Skeletal muscle tissue (tissue), 4 donors: ENCODE measurements around the gene STAT5B. TPM values are rescaled to one million over a fixed set of nuclear protein-coding genes. Genes with fewer than 3 reads are reported as not detected.

Experiments
- H3K27ac ChIP-seq: one replicate; pipeline ENCODE4 v1.7.0; 2013; ENCODE audit warnings: mild to moderate bottlenecking, low read depth, low read length, inconsistent platforms
- H3K27me3 ChIP-seq, 3 donors: one replicate each; pipeline ENCODE4 v1.7.0; 2013; ENCODE audit warnings: low read length in 3 of 3; ENCODE audit not compliant: control insufficient read depth in 3 of 3, insufficient read depth in 3 of 3
- H3K36me3 ChIP-seq, 3 donors: one replicate each; pipeline ENCODE4 v1.7.0; 2013; ENCODE audit warnings: low read length in 3 of 3; ENCODE audit not compliant: control insufficient read depth in 3 of 3, insufficient read depth in 3 of 3
- H3K4me1 ChIP-seq, 3 donors: one replicate each; pipeline ENCODE4 v1.7.0; 2013; ENCODE audit warnings: low read length in 3 of 3, mild to moderate bottlenecking in 3 of 3; ENCODE audit not compliant: control insufficient read depth in 3 of 3, insufficient read depth in 3 of 3
- H3K4me3 ChIP-seq, 3 donors: one replicate each; pipeline ENCODE4 v1.7.0; 2013; ENCODE audit warnings: low read length in 3 of 3
- H3K9ac ChIP-seq, 3 donors: one replicate each; pipeline ENCODE4 v1.7.0; 2013; ENCODE audit warnings: low read length in 3 of 3, mild to moderate bottlenecking in 3 of 3, moderate library complexity in 2 of 3, low read depth in 1 of 3
- H3K9me3 ChIP-seq, 3 donors: one replicate each; pipeline ENCODE4 v1.7.0; 2013; ENCODE audit warnings: low read length in 3 of 3; ENCODE audit not compliant: control insufficient read depth in 3 of 3
- total RNA-seq: library from RNA; depleted of rRNA; stranded (reverse); fragments of >200 nt; gene quantifications from one replicate; pipeline ENCODE4 v1.2.3, GENCODE V29; 2014
- donor health status: Osteomylitis.

Gene STAT5B
- total RNA-seq, 1 donor from 2014 or later = 31.3 TPM

DNA sequence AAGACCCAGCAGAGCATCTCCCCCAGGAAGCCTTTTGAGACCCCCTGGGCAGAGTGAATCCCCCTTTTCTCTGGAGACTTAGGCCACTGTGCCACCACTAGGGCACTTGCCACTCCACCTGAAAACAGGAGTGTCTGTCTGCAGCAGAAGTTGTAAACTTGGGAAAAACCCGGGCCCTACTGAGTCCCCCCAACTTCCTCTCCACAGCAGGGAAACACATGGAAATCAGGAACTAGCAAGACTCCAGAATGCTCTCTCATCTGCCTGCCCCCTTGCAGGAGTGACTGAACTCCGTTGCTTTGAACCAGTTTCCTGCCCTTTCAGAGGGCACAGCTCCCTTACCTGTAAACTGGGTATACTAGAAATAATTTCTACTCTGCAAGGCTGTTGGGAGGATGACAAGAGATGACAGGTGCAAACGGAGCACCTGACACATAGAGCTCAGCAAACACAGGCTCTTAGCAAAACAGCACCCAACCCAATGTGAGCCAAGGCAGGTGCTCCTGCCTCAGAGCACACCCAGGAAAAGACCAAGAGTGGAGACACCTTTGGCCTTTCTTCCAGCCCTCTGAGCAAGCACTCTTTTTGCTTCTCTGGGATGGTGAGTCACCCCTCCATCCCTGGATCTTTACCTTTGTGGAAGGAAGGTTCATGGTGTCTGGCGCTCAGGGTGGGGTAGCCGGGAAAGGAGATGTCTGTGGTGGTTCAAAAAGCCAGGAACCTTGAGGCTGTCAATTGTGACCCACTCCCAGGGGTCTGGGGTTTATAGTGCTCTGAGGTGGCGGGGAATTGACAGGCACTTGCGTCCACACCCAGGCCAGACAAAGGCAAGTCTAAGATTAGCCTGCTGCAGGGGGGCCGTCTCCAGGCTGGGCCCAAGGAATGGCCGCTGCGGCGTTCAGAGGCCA, 91.2 kb downstream of the STAT5B start, which contains the start of gene HCRT:
Gene HCRT, minus strand, starts transcription at position 740 of the 908 bp plus-strand sequence. Its CDS starts 87 bp downstream, at position 653.
- H3K4me1 ChIP-seq = peaks cover 9 to 30% (median 18%) of the 10 kb centered on the region in 3 donors

DNA sequence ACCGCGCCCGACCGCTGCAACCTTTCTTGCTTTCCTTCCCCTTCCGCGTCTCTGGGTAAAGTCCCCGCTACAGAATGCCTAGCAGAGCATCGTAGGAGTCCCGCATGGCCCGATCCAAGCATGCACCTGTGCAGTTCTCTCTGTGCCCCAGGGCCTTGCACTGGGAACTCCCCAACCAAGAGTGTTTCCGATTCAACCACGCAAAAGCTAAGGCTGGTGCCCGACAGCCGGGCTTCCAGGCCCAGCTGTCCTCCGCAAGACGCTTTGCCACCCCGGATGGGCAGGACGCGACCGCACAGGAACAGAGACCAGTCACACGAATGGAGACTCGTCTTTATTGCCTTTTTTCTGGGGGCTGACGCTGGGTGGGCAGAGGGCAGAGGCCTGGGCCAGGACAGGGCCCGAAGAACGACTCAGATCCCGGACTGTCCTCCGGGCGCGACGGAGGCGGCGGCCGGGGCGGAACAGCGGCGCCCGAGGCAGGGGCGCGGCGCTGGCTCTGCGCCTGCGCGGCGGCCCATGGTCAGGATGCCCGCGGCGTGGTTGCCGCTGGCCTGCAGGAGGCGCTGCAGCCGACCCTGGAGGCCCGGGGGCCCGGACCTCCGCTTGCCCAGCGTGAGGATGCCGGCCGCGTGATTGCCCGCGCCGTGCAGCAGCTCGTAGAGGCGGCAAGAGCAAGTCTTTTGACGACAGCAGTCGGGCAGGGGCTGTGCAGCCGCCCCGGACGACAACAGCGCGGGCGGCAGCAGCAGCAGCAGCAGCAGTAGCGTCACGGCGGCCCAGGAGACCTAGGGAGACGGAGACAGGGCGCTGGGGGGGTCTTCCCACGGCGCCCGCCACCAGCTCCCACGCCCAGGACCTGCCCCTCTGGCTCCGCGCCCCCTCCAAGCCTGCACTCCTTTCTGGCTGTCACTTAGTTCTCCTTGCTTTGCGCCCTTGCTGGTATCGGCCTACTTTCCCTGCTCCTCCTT, 92.2 kb downstream of the STAT5B start:
- H3K27ac ChIP-seq = peak overlapping the region; percentile 7
- peaks cover 9 to 30% (median 18%) of the 10 kb centered on the region in 3 donors for H3K4me1 ChIP-seq

More for the DNA sequence above, 91.2 kb downstream of the STAT5B start, which contains the start of gene HCRT:
- Histone ChIP-seq H3K36me3 (no peaks in the 10 kb centered on the region), H3K27me3 (peaks cover 18 to 24% (median 21%) of the 10 kb centered on the region in 3 donors), H3K9me3 (no peaks in the 10 kb centered on the region), H3K9ac (peak within 1 kb of the TSS in 1 of 3 donors; percentile 60), H3K4me3 (peak within 1 kb of the TSS; percentile 30 to 77 (median 63)), H3K27ac (peak within 1 kb of the TSS; percentile 7)

GRCh38 chr17:42182927-42183734, 93.1 kb downstream of the STAT5B start:
- Histone ChIP-seq H3K27ac (no peak overlapping the region), H3K4me1 (peaks cover 9 to 30% (median 18%) of the 10 kb centered on the region in 3 donors), H3K9me3 (no peaks in the 10 kb centered on the region), H3K4me3 (peak overlapping the region; percentile 54 to 77 (median 63)), H3K27me3 (peaks cover 21 to 41% (median 26%) of the 10 kb centered on the region in 3 donors), H3K9ac (peak overlapping the region in 1 of 3 donors; percentile 81), H3K36me3 (no peaks in the 10 kb centered on the region)

More for the DNA sequence above, 92.2 kb downstream of the STAT5B start:
- H3K9ac ChIP-seq = peak overlapping the region in 2 of 3 donors; percentile 54 to 81
- H3K9me3 ChIP-seq = no peaks in the 10 kb centered on the region
- peaks cover 18 to 34% (median 24%) of the 10 kb centered on the region in 3 donors for H3K27me3 ChIP-seq
- peak overlapping the region; percentile 54 to 77 (median 63) for H3K4me3 ChIP-seq
- H3K36me3 ChIP-seq = no peaks in the 10 kb centered on the region

GRCh38 chr17:42181851-42182207, 94.4 kb downstream of the STAT5B start:
- no peak overlapping the region for H3K9ac ChIP-seq
- H3K4me3 ChIP-seq = no peak overlapping the region
- no peak overlapping the region for H3K27ac ChIP-seq
- H3K4me1 ChIP-seq = peaks cover 9 to 30% (median 18%) of the 10 kb centered on the region in 3 donors
- H3K9me3 ChIP-seq = no peaks in the 10 kb centered on the region
- H3K36me3 ChIP-seq = no peaks in the 10 kb centered on the region
- H3K27me3 ChIP-seq = peaks cover 21 to 44% (median 26%) of the 10 kb centered on the region in 3 donors

DNA sequence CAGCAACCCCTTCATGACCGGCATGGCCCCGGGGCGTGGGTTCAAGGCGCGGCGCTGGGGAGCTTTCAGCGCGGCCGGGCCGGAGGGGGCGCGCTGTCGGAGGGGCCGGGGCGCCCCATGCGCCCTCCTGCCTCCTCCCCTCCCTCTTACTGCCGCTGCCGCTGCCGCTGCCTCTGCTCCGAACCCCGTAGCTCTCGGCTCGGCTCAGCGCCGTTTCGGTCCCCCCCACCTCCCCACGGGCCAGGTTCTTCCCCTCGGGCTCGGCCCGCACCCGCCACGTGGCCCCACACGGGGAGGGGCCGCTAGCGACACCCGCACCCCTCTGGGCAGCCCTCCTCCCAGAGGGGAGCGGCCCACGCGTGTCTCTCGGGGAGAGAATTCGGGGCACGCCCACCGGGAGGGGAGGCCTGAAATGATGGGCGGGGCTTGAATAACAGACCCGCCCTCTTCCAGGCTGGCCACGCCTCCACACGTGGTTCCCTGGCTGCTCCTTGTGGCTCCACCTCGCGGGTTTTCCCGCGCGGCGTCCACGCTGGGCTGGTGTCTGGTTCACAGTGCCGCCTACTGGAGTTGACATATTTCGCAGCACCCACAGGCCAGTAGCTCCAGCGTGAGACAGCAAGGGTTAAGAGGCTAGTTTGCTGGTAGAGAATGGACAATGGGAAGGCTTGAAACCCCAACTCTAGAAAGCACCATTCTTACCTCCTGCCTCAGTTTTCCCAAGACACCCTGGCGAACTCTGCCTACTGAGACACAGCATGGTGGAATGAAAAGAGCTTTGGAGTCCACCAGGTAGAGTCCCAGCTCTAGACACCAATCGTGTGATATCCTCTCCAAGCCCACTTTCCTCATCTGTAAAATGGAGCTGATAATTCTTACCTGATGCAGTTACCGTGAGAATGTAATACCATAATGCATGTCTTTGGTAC, 95.0 kb downstream of the STAT5B start, which contains the start of gene KCNH4:
Gene KCNH4, minus strand, starts transcription at position 221 of the 929 bp plus-strand sequence. Its CDS starts 197 bp downstream, at position 24.
- Histone ChIP-seq H3K9ac (no peak within 1 kb of the TSS), H3K4me3 (peak within 1 kb of the TSS in 2 of 3 donors; percentile 27 to 29)

GRCh38 chr17:42180411-42180921, 95.7 kb downstream of the STAT5B start:
- no peak overlapping the region for H3K9ac ChIP-seq
- H3K27ac ChIP-seq = no peak overlapping the region
- H3K27me3 ChIP-seq = peaks cover 21 to 46% (median 26%) of the 10 kb centered on the region in 3 donors
- H3K9me3 ChIP-seq = no peaks in the 10 kb centered on the region
- H3K36me3 ChIP-seq = no peaks in the 10 kb centered on the region
- H3K4me3 ChIP-seq = no peak overlapping the region
- H3K4me1 ChIP-seq = peaks cover 9 to 30% (median 18%) of the 10 kb centered on the region in 3 donors

More for the DNA sequence above, 95.0 kb downstream of the STAT5B start, which contains the start of gene KCNH4:
- peaks cover 9 to 30% (median 18%) of the 10 kb centered on the region in 3 donors for H3K4me1 ChIP-seq
- H3K27ac ChIP-seq = no peak within 1 kb of the TSS
- H3K9me3 ChIP-seq = no peaks in the 10 kb centered on the region
- peaks cover 21 to 44% (median 26%) of the 10 kb centered on the region in 3 donors for H3K27me3 ChIP-seq
- no peaks in the 10 kb centered on the region for H3K36me3 ChIP-seq

GRCh38 chr17:42179911-42180410, 96.2 kb downstream of the STAT5B start:
- Histone ChIP-seq H3K9me3 (no peaks in the 10 kb centered on the region), H3K4me3 (no peak overlapping the region), H3K4me1 (peaks cover 8 to 27% (median 14%) of the 10 kb centered on the region in 3 donors), H3K9ac (no peak overlapping the region), H3K27me3 (peaks cover 21 to 46% (median 26%) of the 10 kb centered on the region in 3 donors), H3K27ac (no peak overlapping the region), H3K36me3 (no peaks in the 10 kb centered on the region)

DNA sequence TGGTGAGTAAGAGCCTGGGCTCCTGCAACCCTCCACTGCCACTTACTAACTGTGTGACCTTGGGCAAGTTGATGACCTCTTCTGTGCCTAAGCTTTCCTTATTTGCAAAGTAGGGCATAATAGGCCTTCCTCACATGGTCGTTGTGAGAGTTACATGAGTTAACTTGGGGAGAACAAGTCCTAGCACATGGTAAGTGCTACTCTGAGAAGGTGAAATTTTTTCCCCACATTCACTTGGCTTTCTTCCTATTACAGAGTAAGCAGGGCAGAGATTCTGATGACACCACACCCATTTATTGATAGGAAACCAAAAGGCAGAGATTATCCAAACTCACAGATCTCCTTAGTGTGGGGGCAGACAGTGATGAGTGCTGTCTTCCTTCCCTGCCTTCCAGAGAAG, 96.9 kb downstream of the STAT5B start:
- H3K4me3 ChIP-seq = no peak overlapping the region
- H3K9ac ChIP-seq = no peak overlapping the region
- H3K9me3 ChIP-seq = no peaks in the 10 kb centered on the region
- no peak overlapping the region for H3K27ac ChIP-seq
- no peaks in the 10 kb centered on the region for H3K36me3 ChIP-seq
- H3K4me1 ChIP-seq = peaks cover 7 to 21% (median 10%) of the 10 kb centered on the region in 3 donors
- peaks cover 21 to 46% (median 26%) of the 10 kb centered on the region in 3 donors for H3K27me3 ChIP-seq
